ENCODE data around the gene CEL.

CEL gene

GRCh38 chr9:133087429-133088145 lies 25.8 kb downstream of the CEL start:
- DNase-seq (ENCODE audit: extremely low spot score), result no peak
- TF ChIP-seq TARDBP (IDR thresholded peaks at IDR 0.05) (no peak), FOXK2 (IDR thresholded peaks at IDR 0.05) (no peak), L3MBTL2 (conservative IDR thresholded peaks at IDR 0.05) (no peak), NFRKB (IDR thresholded peaks at IDR 0.05) (no peak), CTBP1 (IDR thresholded peaks at IDR 0.05; ENCODE audit: borderline replicate concordance) (no peak), BHLHE40 (IDR thresholded peaks at IDR 0.05; ENCODE audit: borderline replicate concordance) (no peak), SP1 (IDR thresholded peaks at IDR 0.05) (no peak), ARNT (IDR thresholded peaks at IDR 0.05) (no peak), SUZ12 (IDR thresholded peaks at IDR 0.05) (no peak), FOXM1 (IDR thresholded peaks at IDR 0.05; ENCODE audit: borderline replicate concordance) (no peak)
- ChIA-PET CTCF (no interaction called here), POLR2A (no interaction called here)

GRCh38 chr9:133088146-133088750 lies 26.5 kb downstream of the CEL start:
- DNase-seq (ENCODE audit: extremely low spot score), result no peak
- ChIA-PET CTCF (interaction anchor here (1.5 kb wide), 1 partner anchor 12 kb away, joined by 6 read pairs; no protein-coding TSS in a partner anchor), POLR2A (no interaction called here)
- TF ChIP-seq FOXA1 (IDR thresholded peaks at IDR 0.05), result no peak
- no peak for TF ChIP-seq HDGF (IDR thresholded peaks at IDR 0.05; ENCODE audit: borderline replicate concordance)
- TF ChIP-seq SUZ12 (IDR thresholded peaks at IDR 0.05), result no peak
- TF ChIP-seq BHLHE40 (IDR thresholded peaks at IDR 0.05; ENCODE audit: borderline replicate concordance), result no peak
- TF ChIP-seq CTBP1 (IDR thresholded peaks at IDR 0.05; ENCODE audit: borderline replicate concordance), result no peak
- no peak for TF ChIP-seq ELF4 (IDR thresholded peaks at IDR 0.05)
- no peak for TF ChIP-seq ARNT (IDR thresholded peaks at IDR 0.05)
- no peak for TF ChIP-seq NFRKB (IDR thresholded peaks at IDR 0.05)
- TF ChIP-seq L3MBTL2 (conservative IDR thresholded peaks at IDR 0.05), result no peak
- TF ChIP-seq ZNF384 (IDR thresholded peaks at IDR 0.05), result no peak
- TF ChIP-seq TARDBP (IDR thresholded peaks at IDR 0.05), result no peak
- TF ChIP-seq FOXK2 (IDR thresholded peaks at IDR 0.05), result no peak

GRCh38 chr9:133088756-133089155 lies 27.0 kb downstream of the CEL start:
- CTCF ChIA-PET, result interaction anchor here (1.5 kb wide), 1 partner anchor 12 kb away, joined by 6 read pairs; no protein-coding TSS in a partner anchor
- no peak for DNase-seq (ENCODE audit: extremely low spot score)
- POLR2A ChIA-PET, result no interaction called here

GRCh38 chr9:133089271-133089671 lies 27.5 kb downstream of the CEL start:
- TF ChIP-seq L3MBTL2 (conservative IDR thresholded peaks at IDR 0.05) (no peak), FOXM1 (IDR thresholded peaks at IDR 0.05; ENCODE audit: borderline replicate concordance) (no peak), FOXK2 (IDR thresholded peaks at IDR 0.05) (no peak), PKNOX1 (IDR thresholded peaks at IDR 0.05) (peak; percentile 61)
- POLR2A ChIA-PET, result no interaction called here
- no peak for DNase-seq (ENCODE audit: extremely low spot score)
- CTCF ChIA-PET, result interaction anchor here (1.5 kb wide), 1 partner anchor 13 kb away, joined by 6 read pairs; no protein-coding TSS in a partner anchor

More at GRCh38 chr9:133088756-133089155, 27.0 kb downstream of the CEL start:
- TF ChIP-seq BHLHE40 (IDR thresholded peaks at IDR 0.05; ENCODE audit: borderline replicate concordance), result no peak
- no peak for TF ChIP-seq CTBP1 (IDR thresholded peaks at IDR 0.05; ENCODE audit: borderline replicate concordance)
- TF ChIP-seq SP1 (IDR thresholded peaks at IDR 0.05), result no peak
- no peak for TF ChIP-seq LEF1 (IDR thresholded peaks at IDR 0.05; ENCODE audit: borderline replicate concordance)
- TF ChIP-seq ELF4 (IDR thresholded peaks at IDR 0.05), result no peak
- no peak for TF ChIP-seq HDGF (IDR thresholded peaks at IDR 0.05; ENCODE audit: borderline replicate concordance)
- no peak for TF ChIP-seq ZNF384 (IDR thresholded peaks at IDR 0.05)
- TF ChIP-seq SUZ12 (IDR thresholded peaks at IDR 0.05), result no peak
- TF ChIP-seq ARNT (IDR thresholded peaks at IDR 0.05), result no peak
- TF ChIP-seq FOXK2 (IDR thresholded peaks at IDR 0.05), result no peak
- no peak for TF ChIP-seq TARDBP (IDR thresholded peaks at IDR 0.05)
- no peak for TF ChIP-seq NFRKB (IDR thresholded peaks at IDR 0.05)
- TF ChIP-seq FOXM1 (IDR thresholded peaks at IDR 0.05; ENCODE audit: borderline replicate concordance), result no peak
- TF ChIP-seq PKNOX1 (IDR thresholded peaks at IDR 0.05), result no peak
- TF ChIP-seq FOXA1 (IDR thresholded peaks at IDR 0.05), result no peak
- TF ChIP-seq L3MBTL2 (conservative IDR thresholded peaks at IDR 0.05), result no peak

- ChIA-PET CTCF (interaction anchor here (0.6 to 1.5 kb wide), 2 partner anchors 14 to 94 kb away, joined by 4 to 6 read pairs; no protein-coding TSS in a partner anchor), POLR2A (no interaction called here)
- TF ChIP-seq FOXM1 (IDR thresholded peaks at IDR 0.05; ENCODE audit: borderline replicate concordance) (no peak), BHLHE40 (IDR thresholded peaks at IDR 0.05; ENCODE audit: borderline replicate concordance) (no peak), PKNOX1 (IDR thresholded peaks at IDR 0.05) (no peak), CTBP1 (IDR thresholded peaks at IDR 0.05; ENCODE audit: borderline replicate concordance) (no peak), SP1 (IDR thresholded peaks at IDR 0.05) (no peak), ELF4 (IDR thresholded peaks at IDR 0.05) (no peak), HDGF (IDR thresholded peaks at IDR 0.05; ENCODE audit: borderline replicate concordance) (no peak)
- no peak for DNase-seq (ENCODE audit: extremely low spot score)
Measured at GRCh38 chr9:133090187-133090586, 28.4 kb downstream of the CEL start.
